Activated gamma-delta T cell treated with anti-CD3 and anti-CD28 coated beads, Interleukin-2, amount 50 U/mL, for 16 hours (primary cell): ENCODE results near the gene EYA2.

Experiments
- DNase-seq: peaks from one replicate; pipeline ENCODE4 v3.0.0-alpha.2; 2020; ENCODE audit warnings: low read depth

The EYA2 gene

GRCh38 chr20:47113362-47114109, 218.9 kb downstream of the EYA2 start:
- DNase-seq, result no peak

- no peak for DNase-seq
These were observed 221.1 kb downstream of the EYA2 start for GRCh38 chr20:47115694-47116093.

- DNase-seq, result no peak
These were observed 222.7 kb downstream of the EYA2 start for GRCh38 chr20:47117371-47117770.

DNA sequence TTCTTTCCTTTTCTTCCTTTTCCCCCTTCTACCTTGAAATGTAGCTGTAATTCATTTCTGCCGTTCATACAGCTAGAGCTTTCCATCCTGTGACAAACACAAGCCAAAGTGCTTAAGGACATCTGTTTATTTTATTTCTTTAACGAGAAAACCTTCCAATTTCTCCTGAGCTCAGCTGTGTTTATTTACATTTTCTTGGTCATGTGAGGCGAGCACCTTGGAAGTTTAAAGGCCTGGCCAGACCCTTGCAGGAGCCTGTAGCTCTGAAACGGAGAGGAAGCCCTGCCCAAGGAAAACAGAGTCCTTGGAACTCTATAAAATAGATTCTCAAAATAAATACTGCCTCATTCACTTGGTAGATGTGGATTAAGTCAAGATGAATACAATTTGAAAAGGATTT, 223.1 kb downstream of the EYA2 start:
- no peak for DNase-seq

DNA sequence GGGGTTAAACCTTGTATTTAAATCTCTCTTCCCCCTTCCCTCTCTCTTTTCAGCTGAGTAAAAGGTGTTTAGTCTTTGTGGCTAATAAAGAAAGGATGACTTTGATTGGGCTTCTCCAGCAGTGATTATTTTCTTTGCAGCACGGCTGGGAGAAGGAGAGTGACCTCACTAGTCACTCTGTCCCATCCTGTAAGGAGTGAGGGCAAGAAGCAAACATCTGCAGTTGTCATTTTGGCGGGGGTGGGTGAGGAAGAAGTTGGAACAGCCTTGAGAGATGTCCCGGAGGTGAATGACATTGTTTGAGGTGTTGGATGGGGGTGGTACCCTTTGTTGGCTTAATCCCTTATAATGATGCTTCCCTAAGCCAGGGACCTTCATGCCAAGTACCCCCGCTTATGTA, 223.6 kb downstream of the EYA2 start:
- no peak for DNase-seq

DNA sequence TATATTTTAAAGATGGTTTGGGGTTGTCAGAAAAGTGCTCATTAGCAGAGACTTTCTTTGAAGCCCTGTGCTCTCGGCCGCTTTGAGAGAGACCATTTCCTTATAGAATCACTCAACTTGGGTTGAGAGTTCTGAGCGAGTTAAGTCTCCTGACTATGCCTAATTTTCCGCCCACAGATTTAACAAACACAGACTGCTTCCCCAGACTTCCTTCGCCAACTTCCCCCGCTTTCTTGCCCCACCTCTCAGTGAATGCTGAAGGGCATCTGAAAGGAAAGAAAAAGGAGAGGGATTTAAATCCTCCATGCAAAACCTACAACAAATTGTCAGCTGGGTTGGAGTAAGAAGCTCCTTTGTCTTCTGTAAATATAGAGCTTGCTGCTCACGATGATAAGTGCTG, 224.0 kb downstream of the EYA2 start:
- DNase-seq, result no peak

DNA sequence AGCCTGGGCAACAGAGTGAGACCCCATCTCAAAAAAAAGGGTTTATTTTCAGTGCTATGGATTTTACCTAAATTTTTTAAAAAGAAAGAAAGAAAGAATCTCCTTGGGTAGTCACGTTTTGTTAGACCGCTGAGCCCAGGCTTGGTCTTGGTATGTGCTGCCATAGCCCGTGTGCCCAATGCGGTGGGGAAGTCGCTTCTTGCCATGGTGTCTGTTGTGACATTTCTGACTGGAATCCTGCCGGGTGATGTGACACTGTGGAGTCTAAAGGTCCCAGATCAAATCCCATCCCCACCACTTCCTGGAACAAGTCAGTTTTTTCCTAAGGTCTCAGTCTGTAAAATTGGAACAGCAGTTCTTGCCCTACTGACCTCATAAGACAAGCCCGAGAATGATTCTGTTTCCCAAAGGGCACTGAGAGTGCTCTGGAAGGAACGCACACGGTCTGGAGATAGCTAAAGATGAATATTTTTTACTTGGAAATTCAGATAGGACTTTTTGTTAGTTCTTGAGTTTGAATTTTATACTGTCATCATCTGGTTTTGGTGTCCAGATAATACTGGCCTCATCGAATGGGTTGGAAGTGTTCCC, 225.8 kb downstream of the EYA2 start:
- no peak for DNase-seq

DNA sequence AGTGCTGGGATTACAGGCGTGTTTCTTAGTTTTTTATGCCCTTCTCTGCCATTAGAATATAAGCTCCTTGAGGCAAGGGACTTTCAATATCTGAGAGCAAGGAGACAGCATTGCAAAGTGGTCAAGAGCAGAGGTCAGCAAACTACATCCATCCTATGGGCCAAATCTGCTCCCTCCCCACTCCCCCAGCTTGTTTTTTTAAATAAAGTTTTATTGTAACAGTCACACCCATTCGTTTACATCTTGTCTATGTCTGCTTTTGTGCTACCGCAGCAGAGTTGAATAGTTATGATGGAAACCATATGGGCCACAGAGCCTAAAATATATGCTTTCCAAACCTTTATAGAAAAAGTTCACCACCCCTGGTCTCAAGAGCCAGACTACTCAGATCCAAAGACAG, 227.9 kb downstream of the EYA2 start:
- DNase-seq, result no peak

GRCh38 chr20:47124181-47124717, 229.6 kb downstream of the EYA2 start:
- DNase-seq, result no peak

DNA sequence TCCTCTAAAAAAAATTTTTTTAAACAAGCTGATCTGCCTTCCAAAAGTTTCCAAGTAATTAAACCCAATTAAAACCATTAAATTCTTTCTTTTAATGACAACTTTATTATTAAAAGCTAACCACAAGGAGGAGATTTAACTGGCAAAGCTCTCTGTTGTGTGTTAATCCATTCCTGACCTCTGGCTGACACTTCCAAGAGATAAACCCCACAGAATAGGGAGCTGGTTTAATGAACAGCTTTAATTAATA, 230.8 kb downstream of the EYA2 start:
- DNase-seq, result no peak

- DNase-seq, result no peak
These were observed 231.3 kb downstream of the EYA2 start for GRCh38 chr20:47125758-47126591.

- no peak for DNase-seq
These were observed 232.1 kb downstream of the EYA2 start for GRCh38 chr20:47126709-47127108.

DNA sequence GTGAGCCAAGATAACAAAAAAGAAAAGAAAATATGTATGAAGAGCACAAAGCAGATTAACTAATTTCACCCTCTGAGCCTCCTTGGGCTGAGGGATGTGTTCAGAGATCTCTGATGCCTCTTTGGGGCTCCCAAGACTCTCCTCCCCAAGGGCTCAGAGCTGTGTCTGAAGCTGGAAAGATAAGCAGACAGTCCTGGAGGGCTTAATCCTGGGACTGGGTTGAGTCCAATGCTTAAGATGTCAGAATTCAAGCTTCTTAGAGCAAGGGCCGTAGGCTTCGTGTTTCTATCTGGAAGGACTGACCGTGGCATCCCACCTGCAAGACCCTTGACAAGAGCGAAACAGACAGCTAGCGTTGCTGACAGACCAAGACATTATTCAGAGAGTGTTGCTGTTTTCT, 232.9 kb downstream of the EYA2 start:
- no peak for DNase-seq

DNA sequence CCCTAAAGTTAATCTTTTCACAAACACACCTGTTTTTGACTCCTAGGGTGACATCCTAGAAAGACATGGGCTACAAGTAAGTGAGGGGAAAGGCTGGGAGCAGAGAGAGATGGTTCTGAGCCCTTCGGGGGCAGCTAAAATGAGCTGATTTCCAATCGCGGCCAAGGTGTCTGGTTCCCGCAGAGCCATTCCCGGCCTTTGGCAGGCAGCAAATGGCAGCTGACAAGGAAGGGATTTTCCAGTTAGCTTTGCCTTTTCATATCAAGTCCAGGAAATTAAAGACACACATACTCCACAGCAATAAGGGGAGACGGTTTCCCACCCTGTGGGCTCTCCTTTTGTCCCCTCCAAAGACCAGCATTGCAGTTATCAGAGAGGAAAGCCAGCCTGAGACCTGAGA, 233.4 kb downstream of the EYA2 start:
- DNase-seq, result no peak

GRCh38 chr20:47129306-47129705, 234.7 kb downstream of the EYA2 start:
- no peak for DNase-seq

DNA sequence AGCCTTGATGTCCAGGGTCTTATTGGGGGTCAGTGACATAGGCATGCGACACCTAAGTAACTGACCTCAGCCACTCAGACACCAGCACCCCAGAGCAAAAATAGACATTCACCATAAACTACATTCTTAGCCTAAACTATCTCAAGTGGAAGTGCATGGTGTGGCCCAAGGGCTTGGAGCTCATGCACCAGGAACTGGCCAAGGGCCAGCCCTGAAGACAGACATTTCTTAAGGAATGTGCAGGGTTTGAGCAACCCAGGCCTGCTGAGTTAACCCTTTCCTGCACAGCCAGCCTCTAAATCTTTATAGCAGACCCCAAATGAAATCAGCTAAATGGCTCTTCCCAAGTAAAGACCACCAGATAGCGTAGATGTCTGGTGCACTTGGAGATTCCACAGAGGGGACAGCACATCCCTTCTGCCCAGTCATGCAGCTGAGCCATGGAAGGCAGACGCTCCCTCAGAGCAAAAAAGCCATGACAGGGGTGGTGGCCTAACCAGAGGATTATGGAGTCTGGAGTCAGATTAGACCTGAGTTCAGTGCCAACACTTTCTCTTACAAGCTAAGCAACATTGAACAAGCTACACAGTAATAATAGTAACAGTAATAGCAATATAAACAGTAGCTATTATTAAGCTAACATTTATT, 239.3 kb downstream of the EYA2 start:
- DNase-seq, result no peak

DNA sequence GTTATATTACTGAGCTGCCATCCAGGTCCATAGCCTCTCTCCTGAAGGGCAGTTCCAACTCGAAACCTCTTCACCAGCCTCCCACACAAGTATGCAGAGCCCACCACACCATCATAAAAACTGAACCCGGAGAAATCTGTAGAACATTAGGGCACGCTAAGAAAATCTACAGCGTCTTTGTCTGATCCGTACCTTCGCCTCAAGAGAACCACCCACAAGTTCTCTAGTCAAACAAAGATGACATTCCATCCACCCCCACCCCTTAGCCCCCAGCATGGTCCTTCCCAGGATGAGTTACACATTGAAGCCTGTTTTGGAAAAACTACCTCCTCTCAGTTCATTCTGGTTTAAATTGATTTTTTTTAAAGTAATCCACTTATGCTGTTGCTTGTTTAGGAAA, 242.1 kb downstream of the EYA2 start:
- DNase-seq, result no peak

DNA sequence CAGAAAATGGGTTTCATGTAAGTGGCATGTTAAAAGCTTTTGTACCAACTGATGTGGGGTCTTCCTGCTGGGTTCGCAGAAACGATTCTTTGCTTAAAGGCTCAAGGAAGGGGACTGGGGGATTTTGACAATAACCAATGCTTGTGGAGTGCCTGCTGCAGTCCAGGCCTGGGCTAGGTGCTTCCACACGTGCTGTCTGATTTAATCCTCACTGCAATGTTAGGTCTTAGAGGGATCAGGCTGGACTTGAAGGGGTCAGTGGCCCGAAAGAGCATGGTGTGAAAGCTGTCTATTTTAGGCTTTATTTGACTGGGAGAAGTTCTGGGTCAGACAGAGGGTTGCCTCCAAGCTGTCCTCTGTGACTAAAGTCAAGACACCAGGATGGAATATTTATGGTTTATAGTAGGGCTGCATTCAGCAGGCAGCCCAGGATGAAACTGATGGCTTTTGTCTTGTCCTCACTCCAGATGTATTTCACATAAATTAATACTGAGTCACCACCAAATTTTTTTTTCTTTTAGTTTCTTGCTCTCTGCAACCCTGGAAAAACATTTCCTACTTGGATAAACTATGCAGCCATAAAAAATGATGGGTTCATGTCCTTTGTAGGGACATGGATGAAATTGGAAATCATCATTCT, 242.7 kb downstream of the EYA2 start:
- DNase-seq, result no peak

DNA sequence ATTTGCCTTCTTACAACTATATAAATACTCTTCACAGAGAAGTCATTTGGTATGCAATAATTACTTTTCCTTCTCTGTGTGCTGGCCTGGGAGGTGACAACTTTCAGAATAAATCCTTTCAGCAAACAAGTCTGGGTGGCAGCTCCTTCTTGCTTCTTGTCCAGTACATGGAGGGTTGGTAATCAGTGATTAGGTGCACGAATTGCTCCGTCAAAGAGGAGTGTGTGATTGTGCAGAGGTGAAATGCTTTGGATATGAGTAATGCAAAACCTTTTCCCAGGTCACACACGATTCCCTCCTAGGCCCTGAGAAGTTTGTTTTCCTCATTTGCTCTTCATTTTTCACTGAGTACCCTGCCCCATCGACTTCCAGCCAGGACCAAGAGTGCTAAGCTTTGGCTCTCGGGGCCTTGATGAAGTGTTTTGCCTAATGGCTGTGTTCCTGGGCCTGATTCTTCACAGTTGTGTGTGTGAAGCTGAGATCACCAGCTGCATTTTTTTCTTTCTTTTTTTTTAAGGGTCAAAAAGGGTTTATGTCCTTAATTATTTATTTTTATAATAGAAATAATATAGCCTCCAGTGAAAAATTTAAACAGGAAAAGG, 245.4 kb downstream of the EYA2 start:
- no peak for DNase-seq

- DNase-seq, result no peak
These were observed 246.8 kb downstream of the EYA2 start for GRCh38 chr20:47141350-47141921.
